ENCODE measurements around the gene HMGCLL1.

DNA sequence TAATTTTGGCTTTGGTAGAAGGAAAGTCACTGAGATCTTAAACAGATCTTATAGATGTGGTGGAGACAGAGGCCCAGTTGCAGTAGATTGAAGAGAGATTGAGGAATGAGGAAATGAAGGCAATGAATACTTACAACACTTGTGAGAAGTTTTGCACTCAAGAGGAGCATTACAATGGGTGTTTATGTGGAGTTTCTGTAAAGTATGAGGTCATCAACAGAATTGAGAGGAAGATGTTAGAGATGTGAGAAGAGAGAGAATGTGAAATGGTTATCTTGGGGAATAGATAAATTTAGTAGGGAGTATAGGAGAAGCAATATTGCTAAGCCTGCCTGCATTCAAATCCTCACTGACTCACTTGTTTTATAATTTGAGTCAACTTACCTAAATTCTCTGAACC is 168.3 kb downstream of the HMGCLL1 start:
- no peak for TF ChIP-seq POLR2AphosphoS5 (IDR thresholded peaks at IDR 0.05; ENCODE audit: low read depth)
- TF ChIP-seq, protein P1, sequence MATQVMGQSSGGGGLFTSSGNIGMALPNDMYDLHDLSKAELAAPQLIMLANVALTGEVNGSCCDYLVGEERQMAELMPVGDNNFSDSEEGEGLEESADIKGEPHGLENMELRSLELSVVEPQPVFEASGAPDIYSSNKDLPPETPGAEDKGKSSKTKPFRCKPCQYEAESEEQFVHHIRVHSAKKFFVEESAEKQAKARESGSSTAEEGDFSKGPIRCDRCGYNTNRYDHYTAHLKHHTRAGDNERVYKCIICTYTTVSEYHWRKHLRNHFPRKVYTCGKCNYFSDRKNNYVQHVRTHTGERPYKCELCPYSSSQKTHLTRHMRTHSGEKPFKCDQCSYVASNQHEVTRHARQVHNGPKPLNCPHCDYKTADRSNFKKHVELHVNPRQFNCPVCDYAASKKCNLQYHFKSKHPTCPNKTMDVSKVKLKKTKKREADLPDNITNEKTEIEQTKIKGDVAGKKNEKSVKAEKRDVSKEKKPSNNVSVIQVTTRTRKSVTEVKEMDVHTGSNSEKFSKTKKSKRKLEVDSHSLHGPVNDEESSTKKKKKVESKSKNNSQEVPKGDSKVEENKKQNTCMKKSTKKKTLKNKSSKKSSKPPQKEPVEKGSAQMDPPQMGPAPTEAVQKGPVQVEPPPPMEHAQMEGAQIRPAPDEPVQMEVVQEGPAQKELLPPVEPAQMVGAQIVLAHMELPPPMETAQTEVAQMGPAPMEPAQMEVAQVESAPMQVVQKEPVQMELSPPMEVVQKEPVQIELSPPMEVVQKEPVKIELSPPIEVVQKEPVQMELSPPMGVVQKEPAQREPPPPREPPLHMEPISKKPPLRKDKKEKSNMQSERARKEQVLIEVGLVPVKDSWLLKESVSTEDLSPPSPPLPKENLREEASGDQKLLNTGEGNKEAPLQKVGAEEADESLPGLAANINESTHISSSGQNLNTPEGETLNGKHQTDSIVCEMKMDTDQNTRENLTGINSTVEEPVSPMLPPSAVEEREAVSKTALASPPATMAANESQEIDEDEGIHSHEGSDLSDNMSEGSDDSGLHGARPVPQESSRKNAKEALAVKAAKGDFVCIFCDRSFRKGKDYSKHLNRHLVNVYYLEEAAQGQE (IDR thresholded peaks at IDR 0.05; ENCODE audit: insufficient replicate concordance, low read depth) = no peak

All from HL-60 (cell line).